HuH-7.5 (cell line): ENCODE results near the gene MMS19.

Experiments used
- DNase-seq: peaks from one replicate; pipeline ENCODE4 v3.0.0; 2011; ENCODE audit warnings: low spot score

The MMS19 gene, protein sequence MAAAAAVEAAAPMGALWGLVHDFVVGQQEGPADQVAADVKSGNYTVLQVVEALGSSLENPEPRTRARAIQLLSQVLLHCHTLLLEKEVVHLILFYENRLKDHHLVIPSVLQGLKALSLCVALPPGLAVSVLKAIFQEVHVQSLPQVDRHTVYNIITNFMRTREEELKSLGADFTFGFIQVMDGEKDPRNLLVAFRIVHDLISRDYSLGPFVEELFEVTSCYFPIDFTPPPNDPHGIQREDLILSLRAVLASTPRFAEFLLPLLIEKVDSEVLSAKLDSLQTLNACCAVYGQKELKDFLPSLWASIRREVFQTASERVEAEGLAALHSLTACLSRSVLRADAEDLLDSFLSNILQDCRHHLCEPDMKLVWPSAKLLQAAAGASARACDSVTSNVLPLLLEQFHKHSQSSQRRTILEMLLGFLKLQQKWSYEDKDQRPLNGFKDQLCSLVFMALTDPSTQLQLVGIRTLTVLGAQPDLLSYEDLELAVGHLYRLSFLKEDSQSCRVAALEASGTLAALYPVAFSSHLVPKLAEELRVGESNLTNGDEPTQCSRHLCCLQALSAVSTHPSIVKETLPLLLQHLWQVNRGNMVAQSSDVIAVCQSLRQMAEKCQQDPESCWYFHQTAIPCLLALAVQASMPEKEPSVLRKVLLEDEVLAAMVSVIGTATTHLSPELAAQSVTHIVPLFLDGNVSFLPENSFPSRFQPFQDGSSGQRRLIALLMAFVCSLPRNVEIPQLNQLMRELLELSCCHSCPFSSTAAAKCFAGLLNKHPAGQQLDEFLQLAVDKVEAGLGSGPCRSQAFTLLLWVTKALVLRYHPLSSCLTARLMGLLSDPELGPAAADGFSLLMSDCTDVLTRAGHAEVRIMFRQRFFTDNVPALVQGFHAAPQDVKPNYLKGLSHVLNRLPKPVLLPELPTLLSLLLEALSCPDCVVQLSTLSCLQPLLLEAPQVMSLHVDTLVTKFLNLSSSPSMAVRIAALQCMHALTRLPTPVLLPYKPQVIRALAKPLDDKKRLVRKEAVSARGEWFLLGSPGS

DNA sequence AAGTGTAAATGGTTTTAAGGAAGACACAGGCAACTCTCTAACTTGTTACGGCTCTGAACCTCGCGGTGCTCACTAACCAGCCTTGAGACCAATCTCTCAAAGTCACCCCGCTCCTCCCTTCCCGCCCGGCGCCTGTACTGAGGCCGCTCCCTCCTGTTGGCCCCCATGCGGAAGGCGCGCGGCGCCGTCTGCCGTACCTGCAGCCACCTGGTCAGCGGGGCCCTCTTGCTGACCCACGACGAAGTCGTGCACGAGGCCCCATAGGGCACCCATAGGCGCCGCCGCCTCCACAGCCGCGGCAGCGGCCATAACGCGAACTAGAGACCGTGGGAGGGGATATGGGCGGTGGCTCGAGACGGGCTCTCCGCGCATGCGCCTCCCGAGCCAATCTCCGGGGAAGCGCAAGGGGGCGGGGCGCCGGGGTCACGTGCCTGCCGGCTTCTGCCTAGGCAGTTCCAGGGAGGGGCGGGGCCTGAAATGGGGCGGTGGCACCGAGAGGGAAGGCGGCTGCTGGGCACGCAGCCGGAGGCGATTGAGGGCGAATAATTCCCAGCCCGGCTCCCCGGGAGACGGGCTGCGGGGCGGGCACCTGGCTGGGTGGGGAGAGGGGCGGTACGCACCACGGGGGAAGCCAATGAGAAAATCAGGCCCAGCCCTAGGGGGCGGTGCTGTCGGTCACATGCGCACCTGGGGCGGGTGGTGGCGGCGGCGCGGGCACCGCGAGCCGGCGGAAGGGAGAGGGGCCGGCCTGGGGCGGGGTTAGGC lies at the start of gene MMS19:
TSS of gene MMS19 (minus strand) at position 347 of the 765 bp plus-strand sequence. CDS start at position 309, 38 bp downstream.
- DNase-seq = peak; percentile 98

DNA sequence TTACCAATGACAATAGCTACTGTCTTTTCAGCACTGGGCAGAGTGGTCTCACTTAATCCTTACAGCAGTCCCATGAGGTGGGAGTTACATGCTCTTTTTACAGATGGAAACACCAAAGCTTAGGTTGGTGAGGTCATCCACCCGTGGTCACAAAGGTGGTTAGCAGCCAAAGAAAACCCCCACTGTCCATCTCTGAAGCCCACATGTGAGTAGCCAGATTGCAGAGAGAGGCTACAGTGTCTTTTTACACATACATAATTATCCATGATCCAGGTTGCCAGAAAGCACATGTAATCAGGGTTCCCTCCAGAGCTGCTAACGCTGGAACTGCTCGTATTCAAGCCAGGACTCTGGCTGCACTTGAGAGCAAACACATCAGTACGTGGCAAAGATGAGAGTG lies 49.7 kb upstream of the MMS19 start:
- no peak for DNase-seq

DNA sequence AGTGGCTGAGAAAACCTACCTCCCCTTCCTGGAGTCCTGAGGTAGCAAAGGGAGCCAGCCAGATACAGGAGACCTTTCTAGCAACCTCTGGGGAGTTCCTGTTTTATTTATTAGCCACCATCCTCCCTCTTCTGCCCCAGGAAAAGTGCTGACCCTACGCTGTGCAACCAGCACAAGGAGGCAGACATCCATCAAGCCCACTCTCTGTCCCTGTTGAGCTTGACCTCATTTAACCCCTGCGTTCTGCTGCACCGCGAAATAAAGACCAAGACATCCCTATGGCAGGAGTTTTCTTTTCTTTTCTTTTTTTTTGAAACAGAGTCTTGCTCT lies 49.0 kb upstream of the MMS19 start:
- no peak for DNase-seq

DNA sequence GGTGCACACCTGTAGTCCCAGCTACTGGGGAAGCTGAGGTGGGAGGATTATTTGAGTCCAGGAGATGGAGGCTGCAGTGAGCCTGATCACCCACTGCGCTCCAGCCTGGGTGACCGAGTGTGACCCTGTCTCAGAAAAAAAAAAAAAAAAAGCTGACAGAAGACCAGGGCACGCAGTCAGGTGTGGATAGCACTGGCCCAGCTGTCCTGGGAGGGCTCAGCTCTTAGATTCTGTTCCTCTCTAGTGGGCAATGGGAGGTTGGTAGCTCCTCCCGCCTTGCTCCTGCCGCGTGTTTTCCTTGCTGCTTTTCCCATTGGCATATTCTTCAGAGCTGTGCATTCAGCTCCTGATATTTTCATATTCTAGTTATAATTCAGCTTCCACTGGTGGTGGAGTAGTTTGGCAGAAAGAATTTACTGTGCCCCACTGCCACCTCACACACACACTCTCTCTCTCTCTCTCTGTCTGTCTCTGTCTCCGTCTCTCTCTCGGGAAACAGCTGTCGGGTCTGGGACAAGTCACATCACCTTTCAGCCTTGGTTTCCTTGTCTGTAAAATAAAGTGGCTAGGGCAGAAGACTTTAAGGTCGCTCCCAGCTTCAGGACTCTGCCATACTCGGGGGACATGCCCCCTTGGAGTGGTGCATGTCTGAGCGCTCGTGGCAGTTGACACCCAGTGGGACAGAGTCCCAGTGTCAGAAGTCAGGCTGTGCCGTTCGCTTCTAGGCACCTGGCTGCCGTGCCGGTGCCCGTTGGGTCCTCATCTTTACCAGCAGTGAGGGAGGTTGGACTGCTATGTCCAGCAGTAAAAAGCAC lies 48.4 kb upstream of the MMS19 start:
- DNase-seq = no peak

DNA sequence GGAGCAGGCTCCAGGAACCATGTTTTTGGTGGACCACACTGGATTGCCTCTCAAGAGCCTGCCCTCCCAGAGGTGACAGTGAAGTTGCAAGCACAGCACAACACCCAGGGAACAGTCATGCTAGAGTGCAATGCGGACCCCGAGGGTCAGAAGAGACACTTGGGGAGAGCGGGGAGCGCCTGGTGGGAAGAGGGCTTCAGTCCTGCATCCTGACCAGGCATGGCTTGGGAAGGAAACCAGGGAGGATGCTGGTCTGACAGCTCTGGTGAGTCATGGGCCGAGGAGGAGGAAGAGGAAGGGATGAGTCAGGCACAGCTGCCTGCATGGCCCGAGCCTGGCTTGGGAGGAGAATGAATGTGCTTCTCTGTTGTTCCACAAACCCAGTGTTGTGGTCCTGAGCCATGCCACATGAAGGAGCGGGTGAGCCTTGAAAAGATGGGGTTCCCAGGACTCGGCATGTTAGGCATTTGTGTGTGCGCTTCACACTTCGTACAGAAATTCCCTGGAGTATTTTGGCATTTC lies 44.9 kb upstream of the MMS19 start:
- DNase-seq = peak; percentile 39

DNA sequence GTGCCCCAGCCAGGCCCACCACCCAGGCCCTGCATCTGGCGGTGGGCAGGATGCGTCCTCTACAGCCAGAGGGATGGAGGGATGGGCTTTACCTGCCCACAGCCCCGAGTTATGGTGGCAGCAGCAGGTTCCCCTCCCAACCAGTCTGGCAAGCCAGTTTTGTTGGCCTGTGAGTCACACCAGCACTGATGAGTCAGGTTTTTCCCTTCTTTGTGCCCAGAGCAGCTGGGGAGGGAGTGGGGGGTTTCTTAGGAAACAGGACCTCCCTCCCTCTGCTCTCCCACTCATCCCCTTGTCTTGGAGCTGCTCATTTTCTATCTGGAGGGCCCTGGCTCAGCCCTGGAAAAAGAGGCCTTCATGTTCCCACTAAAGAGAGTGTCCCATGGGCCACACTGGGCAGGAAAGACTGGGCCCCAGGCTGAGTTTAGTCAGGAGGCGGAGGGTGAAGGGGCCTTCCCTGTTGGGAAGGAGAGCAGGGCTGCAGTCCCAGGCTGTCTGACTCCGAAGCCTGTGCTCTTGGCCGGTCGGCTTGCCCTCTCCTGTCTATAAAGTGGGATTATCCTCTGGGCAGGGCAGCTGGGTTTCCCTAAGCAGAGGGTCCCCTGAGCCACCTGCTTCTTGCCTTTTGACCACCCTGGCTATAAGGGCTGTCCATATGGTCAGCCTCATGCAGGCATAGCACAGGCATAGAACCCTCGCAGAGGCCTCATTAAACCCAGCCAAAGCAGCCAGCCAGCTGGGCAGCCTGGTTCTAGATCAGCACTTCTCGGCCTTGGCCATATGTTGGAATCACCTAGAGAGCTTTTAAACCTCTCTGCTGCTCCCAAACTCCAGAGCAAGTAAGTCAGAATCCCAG lies 44.2 kb upstream of the MMS19 start:
- DNase-seq = no peak

DNA sequence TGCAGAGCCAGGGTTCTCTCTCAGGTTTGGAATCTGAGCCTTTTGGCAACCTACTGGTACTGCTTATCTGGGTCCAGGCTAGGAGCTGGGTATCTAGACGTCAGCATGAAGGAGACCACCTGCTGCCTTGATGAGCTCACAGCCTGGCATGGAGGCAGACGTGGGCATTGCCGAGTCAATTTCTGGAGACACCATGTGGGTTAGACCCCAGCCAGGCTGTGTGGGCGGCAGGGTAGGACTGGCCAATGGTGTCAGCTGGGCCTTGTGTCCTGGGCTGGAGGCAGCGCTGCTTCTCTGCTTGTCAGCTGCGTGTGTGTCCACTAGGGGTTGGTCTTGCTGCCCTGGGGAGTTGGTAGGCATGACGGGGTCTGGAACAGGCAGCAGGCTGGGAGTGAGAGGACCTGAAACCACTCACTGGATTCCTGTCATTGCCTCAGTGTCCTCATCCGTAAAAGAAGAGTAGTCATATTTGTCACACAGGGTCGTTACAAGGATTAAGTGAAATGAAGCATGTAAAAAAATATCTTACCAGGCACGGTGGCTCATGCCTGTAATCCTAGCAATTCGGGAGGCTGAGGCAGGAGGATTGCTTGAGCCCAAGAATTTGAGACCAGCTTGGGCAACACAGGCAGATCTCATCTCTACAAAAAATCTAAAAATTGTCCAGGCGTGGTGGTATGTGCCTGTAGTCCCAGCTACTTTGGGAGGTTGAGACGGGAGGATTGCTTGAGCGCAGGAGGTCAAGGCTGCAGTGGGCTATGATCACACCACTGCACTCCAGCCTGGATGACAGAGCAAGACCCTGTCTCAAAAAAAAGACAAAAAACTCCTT lies 42.7 kb upstream of the MMS19 start:
- no peak for DNase-seq

DNA sequence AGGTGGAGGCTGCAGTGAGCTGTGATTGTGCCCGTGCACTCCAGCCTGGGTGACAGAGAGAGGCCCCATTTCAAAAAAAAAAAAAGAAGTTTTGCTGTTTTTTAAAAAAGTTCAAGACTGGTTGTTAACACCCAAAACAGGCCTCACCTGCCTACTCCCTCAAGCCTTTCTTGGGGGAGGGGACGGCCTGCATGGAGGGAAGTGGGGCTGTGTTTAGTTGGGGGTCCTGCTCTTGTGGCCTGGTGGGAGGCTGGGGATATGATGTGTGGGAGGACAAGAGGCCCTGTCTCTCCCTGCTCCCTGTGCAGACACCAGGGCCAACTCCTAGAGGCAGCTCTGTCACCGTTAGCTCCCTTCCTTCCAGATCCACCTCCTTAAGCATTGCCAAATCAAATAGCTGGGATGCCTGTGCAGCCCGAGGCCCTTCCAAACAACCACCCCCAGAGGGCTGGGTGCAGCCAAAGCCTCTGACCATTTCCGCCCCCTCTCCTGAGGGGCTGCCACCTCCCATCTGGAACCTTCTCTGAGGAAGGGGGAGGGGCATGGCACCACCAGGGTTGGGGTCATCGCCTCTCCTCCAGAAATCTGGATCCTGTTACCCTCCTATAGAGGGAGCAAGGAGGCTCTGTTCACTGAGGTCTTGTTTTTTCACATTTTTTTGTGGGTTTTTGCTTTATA lies 41.4 kb upstream of the MMS19 start:
- no peak for DNase-seq

DNA sequence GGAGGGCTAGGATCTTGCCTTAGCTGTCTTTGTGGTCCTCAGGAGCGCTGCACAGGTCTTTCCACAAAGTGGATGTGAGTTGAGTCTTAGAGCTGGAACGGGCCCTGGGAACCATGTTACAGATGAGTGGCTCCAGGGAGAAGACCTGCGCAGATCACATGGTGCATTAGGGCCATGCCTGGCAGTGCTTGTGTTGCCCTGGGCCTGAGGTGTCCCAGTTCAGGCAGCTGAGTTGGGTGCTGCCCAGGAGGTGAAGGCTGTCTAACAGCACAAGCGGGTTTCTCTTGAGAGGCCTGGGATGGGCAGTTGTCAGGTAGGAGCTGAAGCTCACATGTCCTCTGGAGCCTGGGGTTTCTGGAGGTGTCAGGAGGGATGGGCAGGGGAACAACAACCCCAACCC lies 40.6 kb upstream of the MMS19 start:
- no peak for DNase-seq

DNA sequence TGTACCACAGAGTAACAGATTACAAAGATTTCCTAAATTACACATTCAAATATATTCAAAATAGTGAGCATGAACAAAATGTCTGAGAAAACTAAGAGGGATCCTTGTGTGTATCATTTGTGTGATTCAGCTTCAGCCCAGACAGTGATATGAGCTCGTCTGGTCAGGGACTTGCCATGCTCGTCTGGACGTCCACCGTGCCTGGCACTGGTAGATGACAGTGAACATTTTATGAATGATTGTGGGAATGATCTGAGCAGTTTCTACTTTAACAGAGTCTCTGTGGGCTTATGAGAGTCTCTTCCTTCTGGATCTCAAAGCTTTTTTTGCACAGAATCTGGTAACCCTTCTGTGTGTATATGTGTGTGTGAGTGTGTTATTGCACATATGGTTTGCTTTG lies 40.2 kb upstream of the MMS19 start:
- DNase-seq = no peak

DNA sequence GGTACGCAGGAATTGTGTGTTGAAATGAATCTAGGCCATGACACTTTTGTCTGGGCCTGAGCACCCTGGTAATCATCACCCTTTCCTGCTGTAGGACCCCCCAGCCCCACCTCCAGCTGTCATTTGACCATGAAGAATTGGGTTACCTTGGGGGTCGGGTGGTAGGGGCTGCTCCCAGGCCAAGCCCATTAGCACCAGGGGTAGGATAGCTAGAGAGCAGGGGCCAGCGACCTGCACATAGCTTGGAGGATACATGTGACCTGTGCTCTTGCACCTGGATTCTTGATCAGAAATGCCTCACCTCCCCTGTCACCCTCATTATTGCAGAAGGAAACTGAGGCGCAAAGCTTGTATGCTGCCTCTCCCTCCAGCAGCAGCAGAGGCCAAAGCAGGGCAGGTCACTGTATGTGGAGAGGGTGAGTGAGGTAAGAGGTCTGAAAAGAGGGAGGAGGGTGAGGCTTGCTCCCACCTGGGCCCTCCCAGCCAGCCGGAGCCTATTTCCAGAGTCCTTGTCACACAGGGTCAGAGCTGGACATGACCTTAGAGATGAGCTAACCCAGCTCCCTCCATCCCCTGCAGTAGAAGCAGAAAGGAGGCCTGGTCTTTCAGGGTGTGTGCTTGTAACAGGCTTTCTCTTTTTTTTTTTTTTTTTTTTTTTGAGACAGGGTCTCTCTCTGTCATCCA lies 39.1 kb upstream of the MMS19 start:
- DNase-seq = no peak

DNA sequence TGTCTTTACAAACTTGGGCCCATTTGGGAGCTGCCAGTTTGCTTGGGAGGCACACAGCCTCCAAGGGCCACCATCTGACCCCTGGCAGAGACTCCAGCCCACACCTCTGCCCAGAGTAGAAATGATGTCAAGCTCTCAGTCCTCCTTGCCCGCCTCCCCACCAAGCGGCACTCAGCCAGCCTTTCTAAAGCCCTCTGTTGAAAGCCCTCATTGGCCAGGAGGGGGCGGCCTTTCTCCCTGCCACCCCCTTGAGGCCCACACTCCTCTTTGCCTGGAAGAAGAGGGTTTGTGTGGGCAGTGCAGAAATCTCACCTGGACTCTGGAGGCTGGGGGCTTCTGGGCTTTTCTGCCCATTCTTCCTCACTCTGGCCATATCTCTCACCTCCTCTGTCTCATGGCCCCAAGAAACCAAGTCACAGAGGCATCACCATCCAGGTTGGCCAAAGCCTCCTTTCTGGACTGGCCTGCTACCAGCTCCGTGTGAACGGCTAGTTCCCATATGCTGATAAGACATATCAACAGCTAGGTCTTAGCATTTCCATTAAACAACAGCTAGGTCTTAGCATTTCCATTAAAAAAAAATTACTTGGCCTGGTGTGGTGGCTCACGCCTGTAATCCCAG lies 36.6 kb upstream of the MMS19 start:
- peak; percentile 60 for DNase-seq

DNA sequence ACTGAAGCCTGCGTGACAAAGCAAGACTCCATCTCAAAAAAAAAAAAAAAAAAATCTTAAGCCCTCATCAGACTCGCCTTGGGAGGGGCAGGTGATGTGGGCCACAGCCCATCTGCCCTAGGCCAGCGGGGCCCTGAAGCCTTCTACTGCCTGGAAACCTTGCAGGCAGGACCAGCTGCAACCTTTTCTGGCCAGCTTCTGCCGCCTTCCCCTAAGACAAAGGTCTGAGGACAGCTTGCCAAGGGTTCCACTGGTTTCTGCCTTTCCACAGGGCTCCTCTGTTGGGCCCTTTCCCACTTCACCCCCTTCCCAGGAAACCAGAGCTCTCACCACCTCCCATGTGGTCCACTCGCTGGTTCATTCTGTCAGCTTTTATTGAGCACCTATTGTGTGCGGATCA lies 35.7 kb upstream of the MMS19 start:
- no peak for DNase-seq

DNA sequence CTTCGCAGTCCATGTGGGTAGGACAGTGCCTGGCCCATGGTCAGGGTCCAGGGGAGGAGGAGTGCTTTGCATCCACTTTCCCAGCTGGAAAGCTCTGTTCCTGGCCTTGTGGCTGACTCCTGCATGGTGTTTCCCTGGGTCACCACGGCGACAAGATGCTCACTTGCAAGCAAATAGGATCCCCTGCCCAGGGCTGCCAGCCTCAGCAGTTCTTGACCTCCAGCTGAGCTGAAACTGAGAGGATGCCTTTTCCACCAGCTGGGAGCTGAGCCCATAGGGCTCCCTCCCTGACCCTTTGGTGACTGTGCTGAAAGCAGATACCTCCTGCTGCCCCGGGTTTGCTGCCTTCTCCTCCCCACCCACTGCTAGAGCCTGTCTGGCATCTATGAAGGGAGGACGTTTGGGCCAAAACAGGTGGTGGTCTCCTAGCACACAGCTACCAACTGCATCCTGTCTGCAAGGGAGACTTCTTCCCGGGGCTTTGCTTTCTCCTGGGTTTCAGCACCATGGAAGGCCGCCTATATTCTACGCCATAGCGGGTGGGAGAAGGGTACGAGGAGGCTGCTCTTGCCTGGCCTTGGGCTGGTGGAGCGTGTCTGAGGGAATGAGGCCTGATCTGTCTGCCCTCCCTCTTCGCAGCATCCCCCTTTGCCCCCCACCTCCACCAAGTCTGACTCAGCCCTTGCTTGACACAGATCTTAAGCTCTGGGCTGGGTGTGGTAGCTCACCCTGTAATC lies 34.9 kb upstream of the MMS19 start:
- no peak for DNase-seq

DNA sequence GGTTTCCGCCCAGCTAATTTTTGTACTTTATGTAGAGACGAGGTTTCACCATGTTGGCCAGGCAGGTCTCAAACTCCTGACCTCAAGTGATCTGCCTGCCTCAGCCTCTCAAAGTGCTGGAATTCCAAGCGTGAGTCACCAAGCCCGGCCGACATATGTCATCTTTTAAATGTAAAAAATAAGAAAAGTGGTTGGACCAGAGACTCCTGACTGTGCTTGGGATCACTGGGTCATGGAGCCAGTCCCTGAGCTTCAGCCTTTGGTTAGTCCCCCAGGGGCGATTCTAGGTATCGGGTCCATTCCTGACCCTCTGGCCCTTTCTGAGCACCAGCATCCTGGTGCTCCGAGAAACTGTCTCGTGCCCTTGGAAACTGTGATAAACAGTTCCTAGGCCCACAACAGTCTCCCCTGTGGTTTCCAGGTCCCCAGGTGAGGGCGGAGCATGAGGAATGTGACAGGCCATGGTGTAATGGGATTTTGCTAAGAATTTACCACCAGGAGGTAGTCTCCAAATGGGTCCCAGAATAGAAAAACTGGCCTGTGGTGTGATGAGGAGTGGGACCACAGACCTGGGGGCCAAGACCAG lies 33.3 kb upstream of the MMS19 start:
- DNase-seq = no peak

DNA sequence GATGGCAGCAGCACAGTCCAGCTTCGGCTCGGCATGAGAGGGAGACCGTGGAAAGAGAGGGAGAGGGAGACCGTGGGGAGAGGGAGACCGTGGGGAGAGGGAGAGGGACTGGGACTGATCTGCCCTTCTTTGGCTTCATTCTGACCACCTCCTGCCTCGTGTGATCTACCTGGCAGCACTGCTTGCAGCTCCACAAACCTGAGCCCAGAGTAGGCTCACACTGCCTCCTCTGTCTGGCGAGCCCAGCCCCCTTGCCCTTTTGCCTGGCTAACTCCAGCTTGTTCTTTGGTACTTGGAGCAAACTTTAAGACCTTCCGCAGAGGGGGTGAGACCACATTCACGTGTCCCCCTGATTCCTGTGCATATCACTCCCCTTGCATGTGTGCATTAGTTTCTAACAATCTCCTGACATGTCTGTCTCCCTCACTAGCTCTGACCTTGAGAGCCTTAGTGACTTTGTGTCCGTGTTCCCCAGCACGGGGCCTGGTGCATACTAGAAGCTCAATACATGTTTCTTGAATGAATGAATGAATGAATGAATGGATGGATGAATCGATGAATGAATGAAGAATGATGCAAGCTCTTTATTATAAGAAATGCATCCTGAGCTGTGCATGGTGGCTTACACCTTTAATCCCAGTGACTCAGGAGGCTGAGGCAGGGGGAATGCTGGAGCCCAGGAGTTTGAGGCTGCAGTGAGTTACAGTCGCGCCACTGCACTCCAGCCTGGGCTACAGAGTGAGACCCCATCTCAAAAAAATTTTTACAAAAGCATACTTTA lies 31.7 kb upstream of the MMS19 start:
- DNase-seq = no peak
